ENCODE measurements around the gene BTBD9.

DNA sequence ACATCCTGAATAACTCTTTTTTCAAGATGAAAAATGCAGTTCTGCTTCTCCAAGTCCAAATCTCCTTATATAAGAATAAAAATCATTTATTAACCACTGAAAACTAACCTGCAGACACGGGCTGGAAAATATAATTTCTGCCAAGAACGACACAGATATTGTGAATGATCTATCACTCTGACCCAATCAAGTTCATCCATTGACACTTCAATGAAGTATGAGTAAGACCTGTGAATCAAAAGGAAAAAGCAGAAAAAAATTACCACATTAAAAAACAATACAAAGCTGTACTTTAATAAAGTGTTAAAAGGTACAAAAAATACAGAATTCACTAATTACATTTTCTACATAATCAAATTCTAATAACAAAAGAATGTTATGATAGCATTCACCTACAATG lies 62.2 kb downstream of the BTBD9 start:
- TF ChIP-seq, protein P1, sequence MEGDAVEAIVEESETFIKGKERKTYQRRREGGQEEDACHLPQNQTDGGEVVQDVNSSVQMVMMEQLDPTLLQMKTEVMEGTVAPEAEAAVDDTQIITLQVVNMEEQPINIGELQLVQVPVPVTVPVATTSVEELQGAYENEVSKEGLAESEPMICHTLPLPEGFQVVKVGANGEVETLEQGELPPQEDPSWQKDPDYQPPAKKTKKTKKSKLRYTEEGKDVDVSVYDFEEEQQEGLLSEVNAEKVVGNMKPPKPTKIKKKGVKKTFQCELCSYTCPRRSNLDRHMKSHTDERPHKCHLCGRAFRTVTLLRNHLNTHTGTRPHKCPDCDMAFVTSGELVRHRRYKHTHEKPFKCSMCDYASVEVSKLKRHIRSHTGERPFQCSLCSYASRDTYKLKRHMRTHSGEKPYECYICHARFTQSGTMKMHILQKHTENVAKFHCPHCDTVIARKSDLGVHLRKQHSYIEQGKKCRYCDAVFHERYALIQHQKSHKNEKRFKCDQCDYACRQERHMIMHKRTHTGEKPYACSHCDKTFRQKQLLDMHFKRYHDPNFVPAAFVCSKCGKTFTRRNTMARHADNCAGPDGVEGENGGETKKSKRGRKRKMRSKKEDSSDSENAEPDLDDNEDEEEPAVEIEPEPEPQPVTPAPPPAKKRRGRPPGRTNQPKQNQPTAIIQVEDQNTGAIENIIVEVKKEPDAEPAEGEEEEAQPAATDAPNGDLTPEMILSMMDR (IDR thresholded peaks at IDR 0.05; ENCODE audit: low read depth, low read length, poor library complexity, severe bottlenecking) = no peak
- TF ChIP-seq EZH2phosphoT487 (IDR thresholded peaks at IDR 0.05; ENCODE audit: borderline replicate concordance, low read length) = no peak

Measured in DOHH2 (cell line).